GM12872 (cell line): Measurements from ENCODE around the gene SLC6A16.

Experiments
- TF ChIP-seq, protein P1 (sequence below): IDR thresholded peaks from 3 replicates; pipeline ENCODE4 v1.5.1; 2011; ENCODE audit warnings: low read depth, mild to moderate bottlenecking, low read length, moderate library complexity; ENCODE audit not compliant: insufficient read depth

Gene SLC6A16

DNA sequence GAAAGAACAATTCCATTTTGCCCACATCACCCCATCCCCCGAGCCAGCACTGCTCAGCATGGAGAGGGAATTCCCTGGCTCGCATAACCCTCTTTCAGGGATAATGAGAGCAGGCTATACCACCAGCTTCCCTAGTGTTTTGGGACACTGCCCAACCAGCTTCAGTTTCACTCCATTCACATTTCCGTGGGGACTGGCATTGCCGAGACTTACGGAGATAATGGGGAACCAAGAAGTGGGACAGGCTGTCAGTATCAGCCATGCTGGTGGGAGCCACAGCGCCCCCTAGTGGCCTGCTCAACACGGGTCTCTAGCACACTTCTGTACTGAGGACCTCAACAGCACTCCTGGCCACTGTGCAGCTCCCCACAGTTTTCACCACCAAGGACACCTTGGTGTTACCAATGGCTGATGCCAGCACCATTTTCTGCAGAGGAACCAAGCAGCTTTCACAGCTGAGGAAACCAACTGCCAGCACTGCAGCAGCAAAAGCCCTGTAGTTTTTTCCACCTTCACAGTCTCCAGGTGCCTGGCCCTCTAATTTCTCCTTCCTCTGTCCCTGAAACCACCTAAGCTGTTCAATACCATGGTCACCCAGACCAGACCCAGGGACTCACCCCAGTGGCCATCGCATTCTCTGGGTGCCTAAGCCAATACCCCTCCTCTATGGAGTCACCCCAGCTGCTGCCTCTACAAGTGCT lies 23.7 kb downstream of the SLC6A16 start:
- TF ChIP-seq, protein P1, sequence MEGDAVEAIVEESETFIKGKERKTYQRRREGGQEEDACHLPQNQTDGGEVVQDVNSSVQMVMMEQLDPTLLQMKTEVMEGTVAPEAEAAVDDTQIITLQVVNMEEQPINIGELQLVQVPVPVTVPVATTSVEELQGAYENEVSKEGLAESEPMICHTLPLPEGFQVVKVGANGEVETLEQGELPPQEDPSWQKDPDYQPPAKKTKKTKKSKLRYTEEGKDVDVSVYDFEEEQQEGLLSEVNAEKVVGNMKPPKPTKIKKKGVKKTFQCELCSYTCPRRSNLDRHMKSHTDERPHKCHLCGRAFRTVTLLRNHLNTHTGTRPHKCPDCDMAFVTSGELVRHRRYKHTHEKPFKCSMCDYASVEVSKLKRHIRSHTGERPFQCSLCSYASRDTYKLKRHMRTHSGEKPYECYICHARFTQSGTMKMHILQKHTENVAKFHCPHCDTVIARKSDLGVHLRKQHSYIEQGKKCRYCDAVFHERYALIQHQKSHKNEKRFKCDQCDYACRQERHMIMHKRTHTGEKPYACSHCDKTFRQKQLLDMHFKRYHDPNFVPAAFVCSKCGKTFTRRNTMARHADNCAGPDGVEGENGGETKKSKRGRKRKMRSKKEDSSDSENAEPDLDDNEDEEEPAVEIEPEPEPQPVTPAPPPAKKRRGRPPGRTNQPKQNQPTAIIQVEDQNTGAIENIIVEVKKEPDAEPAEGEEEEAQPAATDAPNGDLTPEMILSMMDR = peak; percentile 99

DNA sequence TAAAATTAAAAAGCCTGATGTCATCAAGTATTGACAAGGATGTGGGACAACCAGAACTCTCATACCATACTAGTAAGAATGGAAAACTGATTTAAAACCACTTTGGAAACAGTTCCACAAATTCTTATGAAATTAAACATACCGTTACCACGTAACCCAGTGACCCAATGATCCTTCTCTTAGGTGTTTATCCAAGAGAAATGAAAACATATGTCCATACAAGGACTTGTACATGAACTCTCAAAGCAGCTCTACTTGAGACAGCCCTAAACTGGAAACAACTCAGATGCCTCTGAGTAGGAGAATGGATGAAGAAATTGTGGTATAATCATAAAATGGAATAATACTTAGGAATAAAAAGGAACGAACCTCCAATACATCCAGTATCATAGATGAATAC lies 27.6 kb downstream of the SLC6A16 start:
- TF ChIP-seq, protein P1 = no peak

DNA sequence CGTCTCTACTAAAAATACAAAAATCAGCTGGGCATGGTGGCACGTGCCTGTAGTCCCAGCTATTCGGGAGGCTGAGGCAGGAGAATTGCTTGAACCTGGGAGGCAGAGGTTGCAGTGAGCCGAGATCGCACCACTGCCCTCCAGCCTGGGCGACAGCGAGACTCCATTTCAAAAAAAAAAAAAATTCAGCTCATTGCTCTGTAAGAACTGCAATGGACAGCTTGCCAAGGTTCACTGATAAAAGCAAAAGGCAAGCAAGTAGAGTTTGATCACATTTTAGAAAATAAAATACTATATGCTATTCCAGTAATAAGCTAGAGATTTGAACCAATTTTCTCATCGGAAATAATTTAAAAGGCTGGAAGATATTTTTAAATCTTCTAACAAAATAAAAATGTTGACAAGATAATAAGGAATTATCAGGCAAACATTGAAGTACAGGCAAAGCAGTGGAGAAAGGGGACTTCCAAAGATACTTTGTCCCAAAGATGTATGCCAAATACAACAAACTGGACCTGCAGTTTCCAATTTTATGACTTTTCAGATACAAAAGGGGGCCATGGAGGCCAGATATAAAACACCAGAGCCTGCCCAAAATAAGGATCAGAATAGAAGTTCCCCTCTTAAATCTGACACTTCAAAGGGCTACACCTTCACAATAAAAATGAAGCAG lies 29.6 kb downstream of the SLC6A16 start:
- TF ChIP-seq, protein P1 = no peak

DNA sequence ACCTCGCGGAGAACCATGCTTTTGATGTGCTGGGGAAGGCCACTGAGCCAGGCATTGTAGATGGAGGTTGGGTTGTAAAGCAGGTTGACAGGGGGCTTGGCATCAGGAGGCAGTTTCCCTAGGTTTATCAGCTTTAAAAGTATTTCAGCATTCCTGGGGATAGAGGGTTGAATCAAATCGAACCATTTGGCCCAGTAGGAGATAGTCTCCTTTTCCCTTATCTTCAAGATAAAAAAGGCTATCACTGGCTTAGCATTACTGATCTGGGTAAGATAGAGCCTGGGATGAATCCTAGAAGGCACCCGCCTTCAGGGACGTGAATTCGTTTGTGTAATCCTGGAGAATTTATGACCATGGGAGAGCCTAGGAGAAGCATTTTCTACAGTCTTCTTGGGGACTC lies 30.6 kb downstream of the SLC6A16 start:
- TF ChIP-seq, protein P1 = no peak

DNA sequence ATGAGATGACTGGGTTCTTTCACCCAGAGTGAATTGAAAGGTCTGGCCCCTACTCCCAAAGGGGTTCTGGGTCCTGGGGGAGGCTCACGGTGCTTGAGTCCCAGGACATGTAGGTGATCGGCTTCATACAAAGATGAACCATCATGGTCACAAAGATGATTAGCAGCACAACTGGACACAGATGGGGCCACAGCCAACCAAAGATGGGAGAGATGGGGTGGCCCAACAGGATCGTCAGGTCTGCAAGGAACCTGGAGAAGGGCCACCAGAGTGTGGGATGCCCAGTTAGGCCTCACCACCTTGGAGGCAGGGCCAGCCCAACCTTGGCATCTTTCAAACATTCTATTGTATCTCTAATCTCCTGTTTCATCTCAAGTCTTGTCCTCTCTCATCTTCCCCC lies 34.5 kb downstream of the SLC6A16 start:
- TF ChIP-seq, protein P1 = no peak

DNA sequence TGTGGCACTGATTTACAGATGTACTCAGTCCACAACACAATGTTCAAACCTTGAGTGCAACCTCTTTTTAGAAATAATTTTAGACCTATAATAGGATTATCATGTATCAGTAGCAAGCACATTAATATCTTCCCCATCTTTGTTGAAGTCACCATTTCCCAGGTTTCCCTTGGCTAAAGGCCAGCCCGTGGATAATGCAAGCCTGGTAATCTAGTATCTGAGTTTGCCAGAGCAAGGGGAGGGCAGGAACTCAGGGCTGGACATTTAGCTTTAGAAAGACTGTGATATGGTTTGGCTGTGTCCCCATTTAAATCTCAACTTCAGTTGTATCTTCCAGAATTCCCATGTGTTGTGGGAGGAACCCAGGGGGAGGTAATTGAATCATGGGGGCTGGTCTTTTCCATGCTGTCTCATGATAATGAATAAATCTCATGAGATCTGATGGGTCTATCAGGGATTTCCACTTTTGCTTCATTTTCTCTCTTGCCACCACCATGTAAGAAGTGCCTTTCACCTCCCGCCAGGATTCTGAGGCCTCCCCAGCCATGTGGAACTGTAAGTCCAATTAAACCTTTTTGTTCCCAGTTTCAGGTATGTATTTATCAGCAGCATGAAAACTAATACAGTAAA lies 37.7 kb downstream of the SLC6A16 start:
- TF ChIP-seq, protein P1 = no peak

DNA sequence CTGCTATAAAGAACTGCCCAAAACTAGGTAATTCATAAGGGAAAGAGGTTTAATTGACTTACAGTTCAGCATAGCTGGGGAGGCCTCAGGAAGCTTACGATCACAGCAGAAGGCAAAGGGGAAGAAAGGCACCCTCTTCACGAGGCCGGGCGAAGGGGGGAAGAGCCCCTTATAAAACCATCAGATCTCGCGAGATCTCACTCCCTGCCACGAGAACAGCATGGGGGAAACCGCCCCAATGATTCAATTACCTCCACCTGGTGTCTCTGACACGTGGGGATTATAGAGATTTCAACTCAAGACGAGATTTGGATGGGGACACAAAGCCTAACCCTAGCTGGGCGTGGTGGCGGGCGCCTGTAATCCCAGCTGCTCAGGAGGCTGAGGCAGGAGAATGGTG lies 42.8 kb downstream of the SLC6A16 start:
- TF ChIP-seq, protein P1 = no peak
